NCI-H128 (cell line): ENCODE results near the gene UGDH.
"Not testable (repeated sequence)": the region's sequence is repeated elsewhere in the genome, so short reads cannot be mapped to it uniquely, and the experiment has no call there.

Experiments
- DNase-seq: peaks from one replicate; lab custom pipeline; 2025; ENCODE audit not compliant: unreplicated experiment; lab: John Stamatoyannopoulos, UW

Gene UGDH

DNA sequence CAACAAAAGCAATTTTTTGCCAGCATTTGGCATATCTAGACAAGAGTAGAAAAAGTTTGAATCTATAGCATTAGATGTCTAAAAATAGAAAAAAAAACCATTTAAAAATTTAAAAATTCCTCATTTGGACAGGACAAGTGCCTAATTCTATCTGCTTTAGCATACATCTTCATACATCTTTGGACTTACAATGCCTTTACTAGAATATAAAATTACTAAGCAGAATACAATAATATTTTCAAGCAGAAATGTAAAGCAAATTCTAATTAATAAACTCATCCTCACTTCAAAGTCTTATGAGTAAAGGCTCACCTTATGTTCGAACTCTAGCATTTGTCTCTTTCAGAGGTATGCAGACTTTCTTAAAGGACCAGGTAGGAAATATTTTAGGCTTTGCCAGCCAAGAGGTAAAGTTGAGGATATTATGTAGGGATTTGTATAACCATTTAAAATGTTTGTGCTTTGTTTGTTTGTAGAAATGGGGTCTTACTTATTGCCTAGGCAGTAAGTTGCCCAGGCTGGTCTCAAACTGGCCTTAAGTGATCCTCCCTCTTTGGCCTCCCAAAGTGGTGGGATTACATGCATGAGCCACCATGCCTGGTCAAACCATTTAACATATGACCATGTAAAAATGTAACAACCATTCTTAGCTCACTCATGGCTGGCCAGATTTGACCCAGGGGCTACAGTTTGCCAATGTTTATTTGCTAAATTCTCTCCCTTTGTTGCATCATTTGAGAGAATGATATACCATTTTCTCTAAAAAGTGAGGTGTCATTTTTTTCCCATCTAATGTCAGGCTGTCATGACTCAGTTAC lies 29.1 kb downstream of the UGDH start:
- DNase-seq = no peak

DNA sequence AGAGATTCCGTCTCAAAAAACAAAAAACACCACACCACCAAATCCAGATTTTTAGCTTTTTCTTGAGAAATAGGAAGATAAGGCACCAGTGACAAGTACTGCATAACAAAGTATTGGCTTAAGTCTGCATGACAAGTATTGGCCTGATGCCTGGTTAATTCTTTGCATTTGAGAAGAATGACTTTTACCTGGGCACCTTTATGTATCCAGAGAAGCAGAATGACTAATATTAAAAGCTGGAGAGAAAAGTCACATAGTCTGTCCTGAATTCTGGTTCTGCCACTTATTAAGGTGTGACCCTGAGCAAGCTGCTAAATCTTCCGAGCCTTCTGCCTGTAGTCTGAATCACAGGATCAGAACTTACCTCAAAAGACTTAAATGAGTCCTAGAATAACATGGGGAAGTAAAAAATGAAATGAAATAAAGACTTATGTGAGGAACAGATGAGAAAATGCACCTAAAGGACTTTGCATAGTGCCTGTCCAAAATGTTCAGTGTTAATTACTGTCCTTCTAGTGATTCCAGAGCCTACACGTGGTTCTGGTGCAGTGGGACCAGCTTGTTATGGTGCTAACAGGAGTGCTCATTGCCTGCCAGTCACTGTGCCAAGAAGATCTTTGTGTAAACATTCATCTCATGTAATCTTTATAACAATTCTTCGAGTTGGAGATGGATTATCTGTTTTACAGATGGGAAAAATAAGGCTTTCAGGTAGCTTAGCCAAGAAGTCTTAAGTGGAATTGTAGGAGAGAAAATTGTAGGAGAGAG lies 31.6 kb downstream of the UGDH start:
- no peak for DNase-seq

DNA sequence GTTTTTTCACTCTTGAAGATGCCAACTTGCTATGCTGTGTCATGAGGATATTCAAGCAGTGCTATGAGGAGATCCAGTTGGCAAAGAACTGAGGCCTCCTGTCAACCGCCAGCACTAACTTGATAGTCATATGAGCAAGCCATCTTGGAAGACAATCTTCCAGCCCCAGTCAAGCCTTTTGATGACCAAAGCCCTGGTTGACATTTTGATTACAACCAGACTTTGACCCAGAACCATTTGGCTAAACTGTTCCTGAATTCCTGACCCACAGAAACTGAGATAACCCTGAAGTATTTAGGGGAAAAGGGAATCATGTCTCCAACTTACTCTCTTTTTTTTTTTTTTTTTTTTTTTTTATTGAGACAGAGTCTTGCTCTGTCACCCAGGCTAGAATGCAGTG lies 32.9 kb downstream of the UGDH start:
- DNase-seq = no peak

DNA sequence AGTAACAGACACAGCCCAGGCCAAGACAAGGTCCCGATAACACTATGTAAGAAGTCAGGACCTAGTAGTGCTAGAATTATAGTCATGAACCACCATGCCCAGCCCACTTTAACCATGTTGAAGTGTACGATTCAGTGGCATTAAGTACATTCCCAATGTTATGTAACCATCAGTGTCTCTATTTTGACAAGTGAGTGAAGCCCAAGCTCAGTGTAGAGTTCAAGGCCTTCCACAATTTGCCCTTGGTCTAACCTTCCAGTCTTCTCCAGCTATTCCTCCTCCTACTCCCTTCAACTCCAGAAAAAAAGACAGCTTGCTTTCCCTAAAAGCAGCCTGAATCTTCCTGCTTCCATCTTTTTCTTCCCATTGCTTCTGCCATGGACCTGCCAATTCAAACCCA lies 36.9 kb downstream of the UGDH start:
- DNase-seq = no peak

DNA sequence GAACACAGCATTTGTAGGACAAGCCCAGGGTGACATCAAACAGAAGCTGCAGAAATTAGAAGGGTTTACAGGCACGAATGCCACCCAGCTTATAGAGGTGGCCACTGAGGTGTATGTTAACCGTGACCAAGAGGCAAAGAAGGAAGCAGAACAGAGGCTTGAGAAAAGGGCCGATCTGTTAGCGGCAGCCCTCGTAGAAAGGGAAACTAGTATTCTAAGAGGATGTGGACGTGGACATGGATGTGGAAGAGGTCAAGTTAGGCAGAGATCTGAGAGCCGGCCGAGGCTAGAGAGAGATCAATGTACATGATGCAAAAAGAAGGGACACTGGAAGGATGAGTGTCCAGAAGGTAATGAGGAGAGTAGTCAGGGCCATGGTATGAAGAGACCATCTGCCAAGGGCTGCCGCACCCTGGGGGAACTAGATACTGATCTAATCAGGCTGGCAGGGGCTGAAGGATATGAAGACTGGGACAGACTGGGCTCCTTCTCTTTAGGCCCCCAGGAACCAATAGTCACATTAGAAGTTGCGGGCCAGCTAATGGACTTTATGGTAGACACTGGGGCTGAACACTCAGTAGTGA lies 40.9 kb downstream of the UGDH start:
- DNase-seq = no peak

DNA sequence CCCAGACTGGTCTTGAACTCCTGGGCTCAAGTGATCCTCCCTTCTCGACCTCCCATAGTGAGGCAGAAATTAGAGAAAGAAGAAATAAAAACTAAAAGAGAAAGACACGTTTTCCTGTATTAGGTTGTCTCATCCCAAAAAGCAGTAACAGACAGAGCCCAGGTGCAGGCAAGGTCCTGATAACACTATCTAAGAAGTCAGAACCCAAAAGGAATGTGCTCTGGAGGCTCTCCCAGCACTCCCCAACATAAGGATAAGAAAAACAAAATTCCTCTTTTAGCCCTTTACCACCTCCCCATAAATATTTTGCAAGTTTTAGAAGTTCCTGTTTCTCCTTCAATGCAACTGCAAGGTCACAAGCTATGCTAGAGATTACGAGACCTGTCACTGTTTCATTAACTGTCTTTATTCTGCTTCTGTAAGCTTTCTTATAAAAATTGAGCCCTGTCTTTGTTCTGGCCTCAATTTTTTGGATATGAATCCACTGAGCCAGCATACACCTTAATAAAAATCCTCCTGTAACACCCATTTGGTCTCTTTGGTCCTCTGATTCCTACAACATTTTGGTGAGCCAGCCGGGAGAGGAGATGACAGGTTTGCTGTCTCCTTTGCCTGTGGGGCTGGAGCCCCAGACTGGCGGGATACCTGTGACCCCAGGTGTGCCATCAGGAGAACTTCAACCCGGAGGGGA lies 42.5 kb downstream of the UGDH start:
- DNase-seq = no peak

DNA sequence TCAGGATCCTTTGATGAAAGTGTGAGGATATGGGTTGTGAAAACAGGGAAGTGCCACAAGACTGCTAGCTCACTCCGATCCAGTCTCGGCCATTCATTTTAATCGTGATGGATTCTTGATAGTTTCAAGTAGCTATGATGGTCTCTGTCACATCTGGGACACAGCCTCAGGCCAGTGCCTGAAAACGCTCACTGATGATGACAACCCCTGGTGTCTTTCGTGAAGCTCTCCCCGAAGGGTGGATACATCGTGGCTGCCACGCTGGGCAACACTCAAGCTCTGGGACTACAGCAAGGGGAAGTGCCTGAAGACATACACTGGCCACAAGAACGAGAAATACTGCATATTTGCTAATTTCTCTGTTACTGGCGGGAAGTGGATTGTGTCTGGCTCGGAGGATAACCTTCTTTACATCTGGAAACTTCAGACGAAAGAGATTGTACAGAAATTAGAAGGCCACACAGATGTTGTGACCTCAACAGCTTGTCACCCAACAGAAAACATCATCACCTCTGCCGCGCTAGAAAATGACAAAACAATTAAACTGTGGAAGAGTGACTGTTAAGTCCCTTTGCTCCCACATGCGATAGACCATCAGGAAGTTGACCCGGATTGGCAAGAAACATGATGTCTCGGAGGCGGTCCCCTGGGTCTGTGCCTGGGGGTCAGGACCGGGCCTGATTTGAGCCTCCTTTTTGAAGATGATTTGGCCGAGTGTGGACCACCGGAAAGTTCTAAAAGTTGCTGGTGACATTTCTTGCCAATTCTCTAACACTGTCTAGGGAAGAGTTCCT lies 46.1 kb downstream of the UGDH start:
- DNase-seq = no peak

DNA sequence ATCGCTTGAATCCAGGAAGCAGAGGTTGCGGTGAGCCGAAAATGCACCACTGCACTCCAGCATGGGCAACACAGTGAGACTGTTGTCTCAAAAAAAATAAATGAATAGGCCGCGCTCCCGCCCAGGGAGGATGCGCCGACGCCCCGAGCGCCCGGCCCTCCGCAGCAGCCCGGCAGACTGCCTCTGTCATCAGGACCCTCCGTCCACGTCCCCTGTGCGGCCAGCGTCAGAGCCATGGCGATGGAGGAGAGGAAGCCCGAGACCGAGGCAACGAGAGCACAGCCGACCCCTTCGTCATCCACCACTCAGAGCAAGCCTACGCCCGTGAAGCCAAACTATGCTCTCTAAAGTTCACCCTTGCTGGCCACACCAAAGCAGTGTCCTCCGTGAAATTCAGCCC lies 47.0 kb downstream of the UGDH start:
- DNase-seq = no peak

DNA sequence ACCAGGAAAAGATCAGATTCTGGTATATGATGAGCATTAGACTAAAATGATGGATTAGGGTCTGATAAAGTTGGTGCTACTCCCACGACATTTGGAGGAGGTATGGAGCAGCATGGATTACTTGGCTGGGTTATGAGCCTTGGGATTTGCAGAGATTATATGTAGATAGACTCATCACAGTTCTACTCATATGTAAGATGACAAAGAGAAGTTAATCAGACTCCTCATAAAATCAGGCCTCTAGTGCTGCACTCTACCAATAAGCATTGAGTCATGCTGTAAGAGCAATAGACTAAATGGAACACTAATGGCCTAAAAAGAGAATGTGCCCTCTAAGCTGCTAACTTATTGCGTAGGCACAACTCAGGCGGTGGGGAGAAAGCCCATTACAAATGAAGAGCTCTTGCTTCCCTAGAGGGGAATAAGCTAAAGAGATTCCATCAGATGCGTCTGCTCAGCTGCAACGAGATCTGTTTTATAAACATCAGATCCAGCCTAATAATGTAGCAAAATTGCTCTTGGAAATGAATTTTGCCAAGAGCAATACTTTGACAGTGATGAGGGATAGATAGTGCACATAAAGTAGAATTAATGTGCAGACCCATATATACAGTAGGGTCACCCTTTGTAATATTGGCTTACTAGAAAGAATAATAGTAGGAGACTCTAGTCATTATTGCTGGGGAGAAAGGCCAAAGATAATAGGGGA lies 50.9 kb downstream of the UGDH start:
- no peak for DNase-seq

DNA sequence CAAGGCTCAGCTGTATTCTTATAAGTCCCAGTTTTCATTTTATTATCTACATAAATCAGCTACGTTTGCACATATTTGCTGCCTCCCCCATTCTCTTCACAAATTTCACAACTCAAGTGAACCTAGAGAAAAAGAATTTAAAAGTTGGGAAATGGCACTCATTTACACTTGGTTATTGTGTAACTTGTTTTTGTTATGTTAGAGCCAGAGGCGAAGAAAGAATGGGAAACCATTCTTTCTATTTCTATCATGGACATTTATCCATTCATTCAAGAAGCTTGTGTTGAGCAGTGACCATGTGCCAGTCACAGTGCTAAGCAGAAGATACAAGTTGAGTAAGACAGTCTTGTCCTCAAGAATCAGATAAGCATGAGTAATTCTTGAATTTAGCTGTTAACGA lies 54.8 kb downstream of the UGDH start:
- no peak for DNase-seq

DNA sequence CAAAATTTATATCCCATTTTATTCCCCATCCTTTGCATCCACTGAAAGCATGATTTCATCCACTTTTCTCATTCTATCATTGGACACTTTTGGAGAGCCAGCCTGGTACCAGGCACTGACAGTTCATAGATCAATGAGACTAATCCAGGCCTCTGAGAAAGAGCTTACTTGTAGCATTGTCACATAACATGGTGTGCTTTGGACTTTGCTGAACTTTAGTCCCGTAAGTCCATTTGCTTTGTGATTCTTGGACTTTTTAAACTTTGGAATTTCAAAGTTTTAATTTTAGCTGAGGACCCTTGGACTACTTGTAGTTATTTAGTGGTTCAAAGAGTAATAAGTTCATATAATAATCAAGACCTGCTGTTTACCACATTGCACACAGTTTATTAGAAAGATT lies 56.8 kb downstream of the UGDH start:
- DNase-seq = no peak

DNA sequence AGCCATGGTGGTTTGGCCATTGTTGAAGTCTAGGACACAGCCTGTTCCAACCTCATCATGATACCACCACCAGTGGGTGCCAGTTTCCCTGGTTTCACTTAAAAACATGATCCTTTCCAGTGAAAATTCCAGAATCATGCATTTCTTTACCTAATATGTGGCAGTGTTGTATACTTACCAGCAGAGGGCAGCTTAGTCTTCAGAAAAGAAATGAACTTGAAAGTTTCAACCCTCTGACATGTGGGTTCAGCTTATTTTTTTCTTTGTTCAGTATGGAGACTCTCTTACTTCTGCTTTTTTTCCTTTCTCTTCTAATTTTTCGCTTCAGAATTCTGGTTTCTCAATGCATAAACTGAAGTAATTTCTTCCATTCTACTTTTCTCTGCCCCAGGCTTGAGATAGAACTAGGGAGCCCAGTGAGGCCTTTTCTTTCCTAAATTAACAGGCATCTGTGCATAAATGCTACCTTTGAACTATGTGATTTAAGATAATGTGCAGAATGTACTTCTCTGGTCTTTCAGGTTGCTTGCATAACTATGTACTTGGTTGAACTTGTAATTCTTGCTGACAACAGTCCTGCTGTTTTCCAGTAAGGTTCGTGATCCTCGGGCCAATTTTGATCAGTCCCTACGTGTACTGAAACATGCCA lies 57.7 kb downstream of the UGDH start:
- peak; percentile 6 for DNase-seq

DNA sequence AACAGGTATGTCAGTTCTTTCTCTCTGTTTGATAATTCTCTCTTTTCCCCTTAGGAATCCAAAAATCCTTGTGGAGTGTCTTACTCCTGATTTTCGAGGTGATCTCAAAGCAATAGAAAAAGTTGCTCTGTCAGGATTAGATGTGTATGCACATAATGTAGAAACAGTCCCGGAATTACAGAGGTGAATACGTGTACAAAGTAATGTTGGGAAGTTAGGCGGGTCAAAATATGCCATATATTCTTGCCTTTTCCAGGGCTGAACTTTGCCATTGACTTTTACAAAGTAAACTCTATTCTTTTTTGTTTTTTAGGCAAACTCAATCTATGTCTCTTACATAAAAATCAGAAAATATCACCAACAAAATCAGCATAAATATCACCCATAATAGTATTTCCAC lies 59.8 kb downstream of the UGDH start:
- DNase-seq = no peak

DNA sequence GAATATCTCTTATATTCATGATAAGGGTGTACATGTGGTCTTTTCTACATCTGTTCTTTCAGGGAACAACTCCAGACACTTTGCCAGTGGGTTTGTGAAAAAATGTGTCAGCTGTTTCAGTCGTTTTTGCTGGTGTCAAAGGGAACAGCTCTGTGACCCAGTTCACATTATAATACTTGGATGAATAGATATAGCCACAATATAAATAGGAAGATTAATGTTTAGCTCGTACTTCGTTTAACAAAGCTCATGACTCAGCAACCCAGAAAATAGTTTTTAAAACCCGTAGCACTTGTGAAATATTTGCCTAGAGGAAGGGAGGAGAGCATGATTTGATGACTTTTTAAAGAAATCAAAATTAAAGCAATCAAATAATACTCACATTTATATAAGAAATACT lies 60.5 kb downstream of the UGDH start:
- DNase-seq = no peak

DNA sequence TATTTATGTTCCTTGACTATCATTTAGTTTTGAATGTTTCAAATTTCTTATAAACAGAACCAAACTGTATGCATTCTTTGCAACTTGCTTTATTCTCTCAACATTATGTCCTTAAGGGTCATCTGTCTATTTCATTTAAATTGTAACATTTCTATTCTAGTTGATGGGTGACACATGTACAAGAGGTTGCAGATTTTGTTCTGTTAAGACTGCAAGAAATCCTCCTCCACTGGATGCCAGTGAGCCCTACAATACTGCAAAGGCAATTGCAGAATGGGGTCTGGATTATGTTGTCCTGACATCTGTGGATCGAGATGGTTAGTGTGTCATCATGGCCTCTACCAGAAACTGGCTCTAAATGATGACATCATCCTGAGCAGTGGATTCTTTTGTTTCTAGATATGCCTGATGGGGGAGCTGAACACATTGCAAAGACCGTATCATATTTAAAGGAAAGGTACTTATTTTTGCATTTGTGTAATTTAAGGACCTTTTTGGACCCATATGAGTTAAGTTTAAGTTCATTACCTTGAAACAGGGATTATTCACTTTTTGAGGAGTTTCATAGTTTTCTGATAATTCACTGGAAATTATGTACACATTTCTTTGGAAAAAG lies 62.2 kb downstream of the UGDH start:
- no peak for DNase-seq

DNA sequence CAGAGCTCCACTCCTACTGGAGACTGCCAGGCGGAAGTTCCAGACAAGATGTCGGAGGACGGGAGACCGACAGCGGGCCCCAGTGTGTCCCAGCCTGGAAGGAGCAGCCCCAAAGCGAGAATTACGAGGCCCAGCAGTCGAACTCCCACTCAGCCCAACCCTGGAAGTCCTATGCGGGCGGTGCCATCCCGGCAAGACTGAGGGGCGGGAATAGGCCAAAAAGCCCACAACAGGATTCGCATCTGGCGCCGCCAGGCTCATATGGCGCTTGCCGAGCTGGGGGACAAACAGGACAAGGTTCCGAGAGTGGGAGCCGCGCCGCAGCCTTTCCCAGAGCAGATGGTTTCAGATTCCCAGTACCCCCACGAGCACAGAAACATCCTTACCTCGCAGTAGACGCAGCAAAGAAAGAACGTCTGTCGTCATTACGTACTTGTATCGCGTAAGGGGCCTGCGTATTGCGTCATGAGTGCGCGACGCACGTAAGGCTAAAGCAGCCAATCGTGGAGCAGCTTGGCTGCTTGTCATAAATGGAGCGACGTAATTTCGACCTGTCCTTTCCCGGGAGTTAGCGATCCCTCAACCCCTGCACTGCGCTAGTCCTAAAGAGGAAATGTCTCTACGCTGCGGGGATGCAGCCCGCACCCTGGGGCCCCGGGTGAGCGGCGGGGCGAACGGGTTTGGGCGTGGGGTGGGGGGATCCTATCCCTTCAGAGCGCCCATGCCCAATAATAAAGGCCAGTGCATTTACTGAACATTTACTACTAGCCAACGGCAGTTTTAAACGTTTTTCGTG lies 68.5 kb downstream of the UGDH start, which contains the start of the genes LIAS and RPL9:
Gene LIAS, plus strand, starts transcription at position 552 of the 796 bp plus-strand sequence. Its CDS starts 62 bp downstream, at position 614.
Gene RPL9, minus strand, starts transcription at position 418 of the 796 bp plus-strand sequence. CDS start 483 bp downstream, outside the sequence.
- peak; percentile 80 for DNase-seq

DNA sequence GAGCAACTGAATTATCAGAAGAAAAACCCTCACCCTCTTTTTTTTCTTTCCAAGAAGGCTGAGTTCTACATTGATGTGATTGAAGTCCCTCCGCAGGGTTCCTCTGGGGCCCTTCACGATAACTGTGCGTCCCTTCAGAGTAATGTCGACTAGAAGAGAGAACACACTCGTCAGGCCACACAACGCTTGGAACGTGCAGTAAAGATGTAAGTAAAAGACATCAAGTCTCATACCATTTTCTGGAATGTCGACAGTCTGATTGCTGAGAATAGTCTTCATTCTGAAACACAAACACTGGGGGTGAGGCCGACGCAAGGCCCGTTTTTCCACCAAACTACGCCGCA lies 69.1 kb downstream of the UGDH start:
- not testable (repeated sequence) for DNase-seq
